SH-SY5Y (cell line): Measurements from ENCODE around the gene MFN2.

Experiments used
- GATA2 ChIP-seq: IDR thresholded peaks from 2 replicates; pipeline ENCODE4 v1.6.1; 2011; ENCODE audit warnings: mild to moderate bottlenecking, low read depth, low read length
- GATA3 ChIP-seq: IDR thresholded peaks from 2 replicates; pipeline ENCODE4 v1.6.1; 2011; ENCODE audit warnings: low read depth, mild to moderate bottlenecking, low read length, moderate library complexity

DNA sequence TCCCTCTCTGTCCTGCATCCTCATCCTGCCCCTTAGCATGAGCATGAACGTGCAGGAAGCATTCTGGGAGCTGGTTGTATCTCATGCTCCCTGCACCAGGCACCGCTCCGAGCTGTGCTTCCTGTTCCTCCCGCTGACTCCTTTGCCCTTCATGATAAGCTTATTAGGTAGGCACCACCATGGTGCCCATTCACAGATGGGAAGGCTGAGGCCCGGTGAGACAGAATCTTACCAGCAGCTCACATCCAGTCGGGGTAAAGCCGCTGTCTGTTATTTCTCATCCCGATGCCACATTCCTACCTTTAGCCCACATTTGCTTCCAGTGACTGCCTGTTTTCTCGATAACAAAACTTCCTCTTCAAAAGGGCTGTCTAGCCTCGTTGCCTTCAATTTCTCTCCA is 46.3 kb downstream of the MFN2 start:
- TF ChIP-seq GATA2 (no peak), GATA3 (no peak)
